Naive thymus-derived CD8-positive, alpha-beta T cell (primary cell): Measurements from ENCODE around the gene ZNF692. TPM values are rescaled to one million over a fixed set of nuclear protein-coding genes. Genes with fewer than 3 reads are reported as not detected.
"Not testable (repeated sequence)": the region's sequence is repeated elsewhere in the genome, so short reads cannot be mapped to it uniquely, and the experiment has no call there.

Experiments used
- ATAC-seq, 2 donors: fragments of 150-1000 bp; cut with Tn5 transposase in 1 of 2; sonication (Bioruptor Pico), chemical (Tn5 transposase) in 1 of 2; 1 replicate in 1 of 2; 2 replicates in 1 of 2; pipeline ENCODE4 v1.10.0; 2021; ENCODE audit warnings: mild to moderate bottlenecking in 2 of 2, moderate library complexity in 2 of 2
- POLR2A ChIA-PET: fragments of 350-600 bp; sonication (Branson Sonifier 250); formaldehyde crosslinking; loops from one replicate; lab custom pipeline; 2021; ENCODE audit warnings: antibody characterized with exemption; lab: Charles Lee
- DNase-seq, 10 donors: peaks; one replicate each; pipeline versions ENCODE4 v3.0.0 to v3.0.0-alpha.2; 2020 to 2022
- H3K27ac Mint-ChIP-seq, 10 donors: one replicate each; pipeline ENCODE4 v1.8.0; 2020 to 2022; ENCODE audit warnings: mild to moderate bottlenecking in 10 of 10, mixed read lengths in 10 of 10, moderate library complexity in 4 of 10, inconsistent platforms in 1 of 10
- H3K27me3 Mint-ChIP-seq, 5 donors: one replicate each; pipeline ENCODE4 v1.8.0; 2021 to 2022; ENCODE audit warnings: mixed read lengths in 5 of 5
- H3K36me3 Mint-ChIP-seq, 3 donors: one replicate each; pipeline ENCODE4 v1.8.0; 2020 to 2022; ENCODE audit warnings: mixed read lengths in 3 of 3, mild to moderate bottlenecking in 2 of 3, inconsistent platforms in 1 of 3
- H3K4me1 Mint-ChIP-seq, 4 donors: one replicate each; pipeline ENCODE4 v1.8.0; 2021 to 2022; ENCODE audit warnings: mixed read lengths in 4 of 4
- H3K4me3 Mint-ChIP-seq, 10 donors: one replicate each; pipeline ENCODE4 v1.8.0; 2020 to 2022; ENCODE audit warnings: mild to moderate bottlenecking in 10 of 10, mixed read lengths in 10 of 10, moderate library complexity in 6 of 10, inconsistent platforms in 1 of 10
- H3K9me3 Mint-ChIP-seq, 9 donors: one replicate each; pipeline ENCODE4 v1.8.0; 2020 to 2022; ENCODE audit warnings: mixed read lengths in 9 of 9, mild to moderate bottlenecking in 3 of 9, inconsistent platforms in 1 of 9, moderate library complexity in 1 of 9
- polyA plus RNA-seq, 3 donors: library from polyadenylated mRNA; unstranded; fragments of 300-500 nt; fragmentation: Illumina TruSeq; gene quantifications; one replicate each; pipeline ENCODE4 v1.2.3, GENCODE V29; 2021
- total RNA-seq, 8 experiments: library from RNA in 2 of 8; stranded (reverse) in 2 of 8; gene quantifications; one replicate each; pipeline ENCODE4 v1.2.3 and lab custom pipeline; 2021 to 2026

The ZNF692 gene
- total and polyA plus RNA-seq, 5 experiments from 2014 or later = 5.2 to 69.6 (median 9.3) TPM

GRCh38 chr1:248892590-248892989 lies 33.7 kb upstream of the ZNF692 start:
- peaks cover 8 to 42% (median 20%) of the 10 kb centered on the region in 5 donors for H3K27me3 Mint-ChIP-seq
- H3K4me3 Mint-ChIP-seq = no peak overlapping the region
- H3K9me3 Mint-ChIP-seq = no peaks in the 10 kb centered on the region
- no peaks in the 10 kb centered on the region for H3K36me3 Mint-ChIP-seq
- H3K4me1 Mint-ChIP-seq = peaks cover 0 to 3% (median 0%) of the 10 kb centered on the region in 4 donors
- no peak overlapping the region for H3K27ac Mint-ChIP-seq
- DNase-seq (no peak), ATAC-seq (no peak)
- POLR2A ChIA-PET = no interaction called here

GRCh38 chr1:248891758-248892157 lies 32.9 kb upstream of the ZNF692 start:
- Mint-ChIP-seq H3K36me3 (no peaks in the 10 kb centered on the region), H3K9me3 (no peaks in the 10 kb centered on the region), H3K4me3 (no peak overlapping the region), H3K4me1 (peaks cover 0 to 3% (median 0%) of the 10 kb centered on the region in 4 donors), H3K27me3 (peaks cover 8 to 34% (median 18%) of the 10 kb centered on the region in 5 donors), H3K27ac (no peak overlapping the region)
- POLR2A ChIA-PET = no interaction called here
- ATAC-seq = no peak
- no peak for DNase-seq

- Mint-ChIP-seq H3K27me3 (peaks cover 8 to 25% (median 12%) of the 10 kb centered on the region in 5 donors), H3K4me3 (peak overlapping the region in 1 of 10 donors; percentile 4), H3K4me1 (peaks cover 0 to 3% (median 0%) of the 10 kb centered on the region in 4 donors), H3K36me3 (no peaks in the 10 kb centered on the region), H3K27ac (no peak overlapping the region), H3K9me3 (no peaks in the 10 kb centered on the region)
- DNase-seq = no peak
- POLR2A ChIA-PET = no interaction called here
- no peak for ATAC-seq
These were observed 31.9 kb upstream of the ZNF692 start for GRCh38 chr1:248890549-248891498.

- DNase-seq, H3K4me1 Mint-ChIP-seq, H3K36me3 Mint-ChIP-seq, POLR2A ChIA-PET, H3K9me3 Mint-ChIP-seq, H3K27ac Mint-ChIP-seq, ATAC-seq, H3K4me3 Mint-ChIP-seq: not testable (repeated sequence)
- H3K27me3 Mint-ChIP-seq = peaks cover 7 to 20% (median 10%) of the 10 kb centered on the region in 5 donors
These were observed 31.0 kb upstream of the ZNF692 start for GRCh38 chr1:248889914-248890243.

GRCh38 chr1:248886237-248886895 lies 27.5 kb upstream of the ZNF692 start:
- Mint-ChIP-seq H3K4me3 (no peak overlapping the region), H3K36me3 (no peaks in the 10 kb centered on the region), H3K27ac (peak overlapping the region in 1 of 10 donors; percentile 19), H3K4me1 (peaks cover 0 to 3% (median 0%) of the 10 kb centered on the region in 4 donors), H3K9me3 (no peaks in the 10 kb centered on the region), H3K27me3 (peaks cover 0 to 13% (median 5%) of the 10 kb centered on the region in 5 donors)
- DNase-seq (no peak), ATAC-seq (no peak)
- POLR2A ChIA-PET = interaction anchor here (0.9 kb wide), 1 partner anchor 28 kb away, joined by 3 read pairs; no protein-coding TSS in a partner anchor

- POLR2A ChIA-PET = no interaction called here
- Mint-ChIP-seq H3K9me3 (no peaks in the 10 kb centered on the region), H3K36me3 (no peaks in the 10 kb centered on the region), H3K27me3 (peaks cover 0 to 6% (median 2%) of the 10 kb centered on the region in 5 donors), H3K4me1 (peaks cover 0 to 2% (median 0%) of the 10 kb centered on the region in 4 donors), H3K27ac (no peak overlapping the region), H3K4me3 (no peak overlapping the region)
- ATAC-seq (no peak), DNase-seq (no peak)
These were observed 26.8 kb upstream of the ZNF692 start for GRCh38 chr1:248885646-248886045.

GRCh38 chr1:248884632-248885295 lies 25.9 kb upstream of the ZNF692 start:
- Mint-ChIP-seq H3K4me1 (no peaks in the 10 kb centered on the region), H3K27ac (no peak overlapping the region), H3K27me3 (no peaks in the 10 kb centered on the region), H3K9me3 (no peaks in the 10 kb centered on the region), H3K36me3 (no peaks in the 10 kb centered on the region), H3K4me3 (no peak overlapping the region)
- ATAC-seq = no peak
- POLR2A ChIA-PET = interaction anchor here (1.0 kb wide), 1 partner anchor 10 kb away, joined by 3 read pairs; no protein-coding TSS in a partner anchor
- no peak for DNase-seq

- ATAC-seq, POLR2A ChIA-PET, H3K27ac Mint-ChIP-seq, H3K27me3 Mint-ChIP-seq, DNase-seq, H3K36me3 Mint-ChIP-seq, H3K9me3 Mint-ChIP-seq, H3K4me1 Mint-ChIP-seq, H3K4me3 Mint-ChIP-seq: not testable (repeated sequence)
These were observed 23.5 kb upstream of the ZNF692 start for GRCh38 chr1:248882427-248882826.

GRCh38 chr1:248881261-248881660 lies 22.4 kb upstream of the ZNF692 start:
- DNase-seq = no peak
- ATAC-seq = no peak
- Mint-ChIP-seq H3K36me3 (no peaks in the 10 kb centered on the region), H3K4me1 (peaks cover 0 to 1% (median 0%) of the 10 kb centered on the region in 4 donors), H3K4me3 (no peak overlapping the region), H3K27ac (no peak overlapping the region), H3K27me3 (no peaks in the 10 kb centered on the region), H3K9me3 (no peaks in the 10 kb centered on the region)
- POLR2A ChIA-PET = no interaction called here

GRCh38 chr1:248873993-248874533 lies 15.2 kb upstream of the ZNF692 start:
- H3K27ac Mint-ChIP-seq = peak overlapping the region; percentile 96 to 100 (median 98)
- ATAC-seq = peak; percentile 66 to 68
- H3K36me3 Mint-ChIP-seq = peaks cover 0 to 8% (median 4%) of the 10 kb centered on the region in 3 donors
- peak; percentile 62 to 96 (median 86) for DNase-seq
- H3K4me3 Mint-ChIP-seq = peak overlapping the region; percentile 93 to 99 (median 96)
- POLR2A ChIA-PET = interaction anchor here (0.6 to 3.3 kb wide), 11 partner anchors 9 to 48 kb away, joined by 3 to 33 read pairs (median 5); partner anchors contain the start of genes PGBD2, SH3BP5L, ZNF672 and ZNF692
- peaks cover 0 to 13% (median 0%) of the 10 kb centered on the region in 5 donors for H3K27me3 Mint-ChIP-seq
- peaks cover 0 to 10% (median 0%) of the 10 kb centered on the region in 9 donors for H3K9me3 Mint-ChIP-seq
- peaks cover 16 to 26% (median 20%) of the 10 kb centered on the region in 4 donors for H3K4me1 Mint-ChIP-seq

GRCh38 chr1:248873409-248873992 lies 14.6 kb upstream of the ZNF692 start:
- peaks cover 0 to 8% (median 4%) of the 10 kb centered on the region in 3 donors for H3K36me3 Mint-ChIP-seq
- peak overlapping the region; percentile 96 to 100 (median 98) for H3K27ac Mint-ChIP-seq
- peaks cover 16 to 26% (median 20%) of the 10 kb centered on the region in 4 donors for H3K4me1 Mint-ChIP-seq
- peak overlapping the region; percentile 93 to 99 (median 96) for H3K4me3 Mint-ChIP-seq
- DNase-seq (peak; percentile 74 to 96 (median 91)), ATAC-seq (peak; percentile 79)
- POLR2A ChIA-PET = interaction anchor here (0.9 to 3.3 kb wide), 8 partner anchors 8 to 47 kb away, joined by 3 to 33 read pairs (median 9); partner anchors contain the start of genes PGBD2, SH3BP5L, ZNF672 and ZNF692
- peaks cover 0 to 13% (median 0%) of the 10 kb centered on the region in 5 donors for H3K27me3 Mint-ChIP-seq
- H3K9me3 Mint-ChIP-seq = peaks cover 0 to 10% (median 0%) of the 10 kb centered on the region in 9 donors
